Breast epithelium (tissue), 3 donors: ENCODE measurements around the gene SEMA3C.

Experiments used
- POLR2A ChIP-seq: fragments of 450-650 bp; IDR thresholded peaks from one replicate; pipeline ENCODE4 v1.6.1; 2016; ENCODE audit warnings: antibody characterized with exemption, mild to moderate bottlenecking, moderate library complexity
- TF ChIP-seq, protein P1 (sequence below), 3 donors: fragments of 450-650 bp; IDR thresholded peaks; one replicate each; pipeline ENCODE4 v1.5.1; 2016 to 2017; ENCODE audit warnings: antibody characterized with exemption in 3 of 3, mild to moderate bottlenecking in 3 of 3, moderate library complexity in 3 of 3

DNA sequence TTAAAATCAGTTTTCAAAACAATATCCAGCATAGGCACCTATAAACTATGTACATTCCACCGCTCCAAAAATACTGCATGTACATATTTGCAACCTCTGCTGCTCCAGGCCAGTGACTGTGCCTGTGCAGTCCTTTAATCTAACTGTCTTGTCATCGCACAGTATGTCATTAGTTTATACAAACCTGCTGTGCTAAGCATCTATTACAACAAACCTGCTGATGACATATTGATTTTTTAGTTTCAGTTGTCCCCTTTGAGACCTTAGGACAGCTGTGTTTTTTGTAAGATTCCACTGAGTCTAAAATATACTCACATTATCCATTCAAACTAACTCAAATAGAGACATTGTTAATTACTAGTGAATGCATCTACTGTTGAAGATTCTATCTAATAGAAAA lies 33.1 kb downstream of the SEMA3C start:
- TF ChIP-seq, protein P1, sequence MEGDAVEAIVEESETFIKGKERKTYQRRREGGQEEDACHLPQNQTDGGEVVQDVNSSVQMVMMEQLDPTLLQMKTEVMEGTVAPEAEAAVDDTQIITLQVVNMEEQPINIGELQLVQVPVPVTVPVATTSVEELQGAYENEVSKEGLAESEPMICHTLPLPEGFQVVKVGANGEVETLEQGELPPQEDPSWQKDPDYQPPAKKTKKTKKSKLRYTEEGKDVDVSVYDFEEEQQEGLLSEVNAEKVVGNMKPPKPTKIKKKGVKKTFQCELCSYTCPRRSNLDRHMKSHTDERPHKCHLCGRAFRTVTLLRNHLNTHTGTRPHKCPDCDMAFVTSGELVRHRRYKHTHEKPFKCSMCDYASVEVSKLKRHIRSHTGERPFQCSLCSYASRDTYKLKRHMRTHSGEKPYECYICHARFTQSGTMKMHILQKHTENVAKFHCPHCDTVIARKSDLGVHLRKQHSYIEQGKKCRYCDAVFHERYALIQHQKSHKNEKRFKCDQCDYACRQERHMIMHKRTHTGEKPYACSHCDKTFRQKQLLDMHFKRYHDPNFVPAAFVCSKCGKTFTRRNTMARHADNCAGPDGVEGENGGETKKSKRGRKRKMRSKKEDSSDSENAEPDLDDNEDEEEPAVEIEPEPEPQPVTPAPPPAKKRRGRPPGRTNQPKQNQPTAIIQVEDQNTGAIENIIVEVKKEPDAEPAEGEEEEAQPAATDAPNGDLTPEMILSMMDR (IDR thresholded peaks at IDR 0.05): no peak
- TF ChIP-seq POLR2A: no peak
